Panc1 (cell line): ENCODE data around the gene PROM2. TPM values are rescaled to one million over a fixed set of nuclear protein-coding genes. Genes with fewer than 3 reads are reported as not detected.
"Not testable (repeated sequence)": the region's sequence is repeated elsewhere in the genome, so short reads cannot be mapped to it uniquely, and the experiment has no call there.

Source experiments
- ATAC-seq: fragments of 200-7000 bp; cut with Tn5 transposase; 2 replicates; pipeline ENCODE4 v1.9.1; 2020; ENCODE audit warnings: mild to moderate bottlenecking, moderate library complexity
- BruUV-seq: library from RNA; stranded (reverse); fragments of 400-500 nt; replicated peaks from 2 replicates; lab custom pipeline; 2021; lab: Mats Ljungman, UMichigan
- CTCF ChIA-PET: fragments of 300-600 bp; sonication (Branson Sonifier 250); formaldehyde crosslinking; loops from one replicate; lab custom pipeline; 2022; ENCODE audit warnings: antibody characterized with exemption; lab: Charles Lee
- POLR2A ChIA-PET: fragments of 300-600 bp; sonication (Branson Sonifier 250); formaldehyde crosslinking; loops from one replicate; lab custom pipeline; 2022; ENCODE audit warnings: antibody characterized with exemption; lab: Charles Lee
- DNase-seq: peaks from one replicate; pipeline ENCODE4 v3.0.0-alpha.2; 2010; ENCODE audit warnings: low read depth, low spot score
- H3K27ac ChIP-seq: 2 replicates; pipeline ENCODE4 v1.5.1; 2011; ENCODE audit warnings: mild to moderate bottlenecking, low read length, inconsistent platforms
- H3K27me3 ChIP-seq: fragments of 200-500 bp; sonication (Bioruptor generic); 2 replicates; pipeline ENCODE4 v1.6.0; 2014; ENCODE audit warnings: low read length, inconsistent platforms; ENCODE audit not compliant: control insufficient read depth, insufficient read depth
- H3K36me3 ChIP-seq: fragments of 200-500 bp; sonication (Bioruptor generic); 2 replicates; pipeline ENCODE4 v1.5.1; 2014; ENCODE audit warnings: inconsistent platforms, mild to moderate bottlenecking, low read length, moderate library complexity; ENCODE audit not compliant: control insufficient read depth, insufficient read depth
- H3K4me1 ChIP-seq: 2 replicates; pipeline ENCODE4 v1.5.1; 2011; ENCODE audit warnings: inconsistent platforms, mild to moderate bottlenecking, low read length, moderate library complexity; ENCODE audit not compliant: control insufficient read depth, insufficient read depth
- H3K4me3 ChIP-seq, 2 experiments: 2 replicates each; pipeline ENCODE4 v1.5.1; 2011 to 2012; ENCODE audit warnings: low read depth in 2 of 2, low read length in 2 of 2, mild to moderate bottlenecking in 2 of 2, inconsistent platforms in 1 of 2, moderate library complexity in 1 of 2
- H3K9me3 ChIP-seq: fragments of 200-500 bp; sonication (Bioruptor generic); 2 replicates; pipeline ENCODE4 v1.5.1; 2014; ENCODE audit warnings: low read depth, mild to moderate bottlenecking, inconsistent platforms, low read length, moderate library complexity; ENCODE audit not compliant: control insufficient read depth, insufficient read depth
- CTCF ChIP-seq: fragments of 450-650 bp; IDR thresholded peaks from 2 replicates; pipeline ENCODE4 v1.5.1; 2017; ENCODE audit warnings: mild to moderate bottlenecking
- POLR2AphosphoS5 ChIP-seq: IDR thresholded peaks from 2 replicates; pipeline ENCODE4 v1.6.1; 2012; ENCODE audit warnings: mild to moderate bottlenecking, low read depth, low read length, moderate library complexity
- REST ChIP-seq, 2 experiments: IDR thresholded peaks; 2 replicates each; pipeline ENCODE4 v1.6.1; 2011 to 2012; ENCODE audit warnings: low read depth in 2 of 2, control low read depth in 1 of 2, low read length in 1 of 2, mild to moderate bottlenecking in 1 of 2, moderate library complexity in 1 of 2; ENCODE audit not compliant: insufficient read depth in 1 of 2
- SIN3A ChIP-seq: IDR thresholded peaks from 2 replicates; pipeline ENCODE4 v1.6.1; 2012; ENCODE audit warnings: low read depth, mild to moderate bottlenecking, low read length, moderate library complexity, borderline replicate concordance; ENCODE audit not compliant: insufficient read depth
- TCF7L2 ChIP-seq: IDR thresholded peaks from 2 replicates; pipeline ENCODE4 v1.6.1; 2011; ENCODE audit warnings: mild to moderate bottlenecking, low read depth, low read length, inconsistent platforms
- in situ Hi-C: cut with HindIII; loops from 2 replicates; pipeline ENCODE4 v1.10.0; 2016; ENCODE audit warnings: low sequenced_read_pairs, low pct_unique_long_range_greater_than_20kb
- intact Hi-C: fragments of 100-400 bp; cut with micrococcal nuclease; formaldehyde crosslinking; loops from one replicate; pipeline ENCODE4 v1.10.0; 2022; ENCODE audit not compliant: unreplicated experiment
- total RNA-seq: library from RNA; stranded (reverse); gene quantifications from one replicate; pipeline ENCODE4 v1.2.1, GENCODE V29; 2021; ENCODE audit not compliant: unreplicated experiment

The PROM2 gene
- total RNA-seq, 1 experiment from 2014 or later = 1.4 TPM

DNA sequence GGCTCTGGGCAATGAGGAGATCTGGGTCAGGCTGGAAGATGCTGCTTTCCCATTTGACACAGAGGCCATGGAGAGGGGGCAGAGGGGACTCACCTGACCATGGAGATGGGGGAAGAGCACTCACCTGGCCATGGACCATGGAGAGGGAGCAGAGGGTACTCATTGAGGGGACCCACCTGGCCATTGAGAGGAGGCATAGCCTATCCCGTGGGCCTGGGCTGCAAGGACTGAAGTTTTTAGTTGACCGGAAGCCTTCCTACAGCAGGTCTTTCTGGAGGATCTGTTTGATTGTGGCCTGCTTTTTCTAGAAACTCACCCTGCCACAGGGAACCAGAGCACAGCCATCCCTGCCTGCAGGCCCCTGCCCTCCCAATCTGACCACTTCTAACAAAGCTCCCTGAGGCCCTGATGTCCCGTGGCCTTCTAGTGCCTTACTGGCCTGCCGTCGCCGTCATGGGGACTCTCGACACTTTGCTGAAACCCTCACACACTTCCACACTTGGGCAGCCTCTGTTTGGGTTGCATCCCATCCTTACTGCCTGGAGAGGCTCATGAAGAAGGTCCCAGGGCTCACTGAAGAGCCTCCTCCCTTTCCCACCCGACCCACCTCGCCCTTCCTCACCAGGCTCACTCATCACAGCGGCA lies 5.1 kb upstream of the PROM2 start:
- Histone ChIP-seq H3K36me3 (no peaks in the 10 kb centered on the region), H3K27ac (no peak overlapping the region), H3K9me3 (no peaks in the 10 kb centered on the region), H3K4me1 (no peaks in the 10 kb centered on the region), H3K27me3 (no peaks in the 10 kb centered on the region), H3K4me3 (no peak overlapping the region)
- in situ Hi-C loops (no loop called here), intact Hi-C loops (no loop called here)
- no TSS peak for BruUV-seq
- ChIA-PET CTCF (no interaction called here), POLR2A (no interaction called here)
- TF ChIP-seq TCF7L2 (no peak), POLR2AphosphoS5 (no peak), REST (IDR thresholded peaks at IDR 0.05; ENCODE audit: insufficient read depth in 1 of 2, low read depth in 2 of 2, low read length in 1 of 2) (no peak), CTCF (no peak), SIN3A (no peak)
- no peak for DNase-seq
- no peak for ATAC-seq

DNA sequence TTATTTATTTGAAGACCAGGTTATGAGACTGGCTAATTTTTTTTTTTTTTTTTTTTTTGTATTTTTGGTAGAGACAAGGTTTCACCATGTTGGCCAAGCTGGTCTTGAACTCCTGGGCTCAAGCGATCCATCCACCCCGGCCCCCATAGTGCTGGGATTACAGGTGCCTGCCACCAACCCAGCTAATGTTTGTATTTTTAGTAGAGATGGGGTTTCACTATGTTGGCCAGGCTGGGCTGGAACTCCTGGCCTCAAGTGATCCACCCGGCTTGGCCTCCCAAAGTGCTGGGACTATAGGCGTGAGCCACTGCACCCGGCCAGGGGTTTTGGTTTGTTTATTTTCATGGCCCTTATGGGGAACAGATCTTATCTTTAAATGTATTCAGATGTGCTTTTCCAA lies 4.5 kb upstream of the PROM2 start:
- ATAC-seq, H3K27me3 ChIP-seq, H3K9me3 ChIP-seq, intact Hi-C loops, CTCF ChIA-PET, H3K4me1 ChIP-seq, H3K27ac ChIP-seq, DNase-seq, H3K36me3 ChIP-seq, BruUV-seq, H3K4me3 ChIP-seq, POLR2A ChIA-PET, in situ Hi-C loops: not testable (repeated sequence)

GRCh38 chr2:95270541-95271081 lies 3.6 kb upstream of the PROM2 start:
- no TSS peak for BruUV-seq
- DNase-seq = no peak
- intact Hi-C loops = no loop called here

More at GRCh38 chr2:95270541-95271081, 3.6 kb upstream of the PROM2 start:
- in situ Hi-C loops = no loop called here
- Histone ChIP-seq H3K9me3 (no peaks in the 10 kb centered on the region), H3K36me3 (no peaks in the 10 kb centered on the region), H3K27ac (no peak overlapping the region), H3K4me1 (no peaks in the 10 kb centered on the region), H3K4me3 (no peak overlapping the region), H3K27me3 (no peaks in the 10 kb centered on the region)
- ChIA-PET CTCF (no interaction called here), POLR2A (no interaction called here)
- ATAC-seq = no peak
- TF ChIP-seq TCF7L2 (no peak), POLR2AphosphoS5 (no peak), CTCF (no peak), SIN3A (no peak), REST (IDR thresholded peaks at IDR 0.05; ENCODE audit: insufficient read depth in 1 of 2, low read depth in 2 of 2, low read length in 1 of 2) (no peak)
